Stromal cell of bone marrow (primary cell): ENCODE results near the gene FADS3.
A peak's percentile ranks its signal among the peaks of the same experiment; 100 is the strongest.

Experiments used
- DNase-seq: peaks from one replicate; pipeline ENCODE4 v3.0.0-alpha.2; 2012; ENCODE audit warnings: low read depth

FADS3 gene

GRCh38 chr11:61834278-61835048, 56.9 kb downstream of the FADS3 start:
- DNase-seq: no peak

GRCh38 chr11:61833926-61834277, 57.4 kb downstream of the FADS3 start:
- DNase-seq: no peak

DNA sequence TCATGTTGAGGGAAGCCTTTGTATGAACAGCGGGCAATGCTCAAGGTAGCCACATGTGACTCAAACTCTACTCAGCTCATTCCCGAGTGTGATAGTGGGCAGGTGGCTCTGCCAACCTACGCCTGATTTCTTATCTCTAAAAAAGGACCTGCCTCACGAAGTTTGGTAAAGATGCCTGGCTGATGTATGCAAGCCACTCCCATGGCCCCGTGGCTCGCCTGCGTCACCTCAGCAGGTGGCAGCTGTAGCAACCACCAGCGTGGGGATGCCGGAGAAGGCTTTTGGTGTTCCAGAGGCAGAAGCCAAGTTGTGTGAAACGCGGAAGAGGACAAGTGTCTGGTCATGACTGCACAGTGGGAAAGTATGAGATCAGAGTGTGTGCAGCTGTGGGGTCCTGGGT, 57.9 kb downstream of the FADS3 start:
- no peak for DNase-seq

- DNase-seq: no peak
Observed at GRCh38 chr11:61832754-61833153, 58.6 kb downstream of the FADS3 start.

GRCh38 chr11:61832207-61832606, 59.1 kb downstream of the FADS3 start:
- DNase-seq: no peak

DNA sequence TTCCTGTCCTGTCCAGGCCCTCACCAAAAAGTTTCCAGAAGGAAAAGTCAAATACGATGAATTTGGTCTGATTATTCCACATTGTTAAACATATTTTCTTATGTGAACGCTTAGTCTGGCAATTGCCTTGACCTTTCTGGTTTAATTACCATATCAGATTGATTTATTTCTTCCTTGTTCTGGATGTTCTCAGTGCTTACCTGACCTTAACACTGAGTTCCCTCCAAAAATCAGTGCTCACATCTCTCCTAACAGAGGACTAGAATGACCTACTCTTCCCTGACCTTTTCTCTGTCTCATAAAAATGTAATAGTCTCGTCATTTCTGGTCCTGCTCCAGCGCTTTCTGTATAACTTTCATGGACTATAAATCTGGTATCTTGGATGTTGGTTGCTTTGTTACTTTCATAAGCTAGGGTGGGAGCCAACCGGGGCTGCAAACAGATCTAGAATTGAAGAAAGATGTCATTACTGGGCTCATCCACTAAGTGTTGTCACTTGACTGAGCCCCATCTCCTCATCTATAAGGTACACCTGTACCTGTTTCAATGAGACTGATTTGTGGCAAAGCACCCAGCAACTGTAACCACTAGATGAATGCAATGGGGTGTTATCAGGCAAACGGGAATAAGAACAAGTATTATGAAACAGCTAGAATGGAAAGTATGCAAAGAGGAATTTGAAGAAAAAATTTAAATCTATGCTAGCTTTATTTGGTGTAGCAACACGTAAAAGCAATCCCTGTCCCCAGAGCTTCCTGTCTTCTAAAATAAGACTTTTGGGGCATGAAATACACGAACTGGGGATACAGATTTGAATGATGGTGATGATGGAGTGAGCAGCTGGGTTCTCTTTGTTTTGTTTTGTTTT, 60.9 kb downstream of the FADS3 start:
- no peak for DNase-seq

DNA sequence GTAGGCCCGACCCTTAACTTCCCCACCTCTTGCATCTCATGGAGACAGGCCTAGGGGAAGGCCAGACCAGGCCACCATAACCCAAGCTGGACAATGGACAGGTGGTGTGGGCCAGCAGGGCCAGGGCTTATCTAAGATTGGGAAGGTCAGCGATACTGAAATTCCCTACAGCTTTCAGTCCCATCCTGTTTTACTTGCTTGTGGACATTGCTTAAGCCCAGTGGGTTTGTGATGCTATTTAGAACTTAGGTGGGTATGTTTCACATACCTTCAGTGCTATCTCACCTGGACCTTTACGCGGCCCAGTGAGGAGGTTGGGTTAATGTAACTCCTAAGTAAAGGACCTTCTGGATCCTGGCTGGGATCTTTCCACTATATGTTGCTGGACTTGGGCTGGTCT, 61.5 kb downstream of the FADS3 start:
- no peak for DNase-seq

- no peak for DNase-seq
Observed at GRCh38 chr11:61828629-61829407, 62.5 kb downstream of the FADS3 start.

DNA sequence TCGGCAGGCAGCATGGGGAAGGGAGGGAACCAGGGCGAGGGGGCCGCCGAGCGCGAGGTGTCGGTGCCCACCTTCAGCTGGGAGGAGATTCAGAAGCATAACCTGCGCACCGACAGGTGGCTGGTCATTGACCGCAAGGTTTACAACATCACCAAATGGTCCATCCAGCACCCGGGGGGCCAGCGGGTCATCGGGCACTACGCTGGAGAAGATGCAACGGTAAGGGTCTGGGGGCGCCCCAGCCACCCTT, 63.0 kb downstream of the FADS3 start:
- no peak for DNase-seq

DNA sequence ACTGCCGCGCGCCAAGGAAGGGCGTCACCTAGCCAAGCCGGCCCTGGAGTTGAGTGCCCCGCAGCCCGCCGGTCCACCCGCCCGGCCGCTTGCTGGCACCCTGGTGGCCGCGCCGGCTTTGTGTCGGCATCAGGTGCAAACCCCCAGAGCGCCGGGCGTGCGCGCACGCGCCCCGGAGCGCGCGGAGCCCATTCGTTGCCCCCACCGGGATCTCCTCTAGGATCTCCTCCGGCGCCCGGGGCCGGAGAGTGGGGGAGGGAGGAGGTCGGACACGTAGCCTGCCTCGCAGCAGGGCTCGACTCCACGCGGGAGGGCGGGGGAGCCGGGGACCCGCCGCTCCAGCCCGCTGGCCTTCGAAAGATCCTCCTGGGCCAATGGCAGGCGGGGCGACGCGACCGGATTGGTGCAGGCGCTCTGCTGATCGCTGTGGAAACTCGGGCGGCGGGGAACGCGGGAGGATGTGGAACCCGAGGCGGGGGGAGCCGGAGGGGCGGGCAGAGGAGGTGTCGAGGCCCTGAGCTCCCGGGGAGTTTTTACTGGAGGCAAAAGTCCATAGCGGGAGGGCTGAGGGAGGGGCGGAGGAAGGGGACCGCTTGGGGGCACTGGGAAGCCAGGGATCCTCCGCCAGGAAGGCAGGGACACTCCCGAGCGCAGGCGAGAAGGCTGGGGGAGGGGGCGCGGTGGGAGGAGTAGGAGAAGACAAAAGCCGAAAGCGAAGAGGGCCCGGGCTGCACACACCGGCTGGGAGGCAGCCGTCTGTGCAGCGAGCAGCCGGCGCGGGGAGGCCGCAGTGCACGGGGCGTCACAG, 63.6 kb downstream of the FADS3 start, which contains the start of gene FADS2:
TSS of gene FADS2 (plus strand) at position 730 of the 808 bp plus-strand sequence. CDS start 91 bp downstream, outside the sequence.
- DNase-seq: peak; percentile 71

DNA sequence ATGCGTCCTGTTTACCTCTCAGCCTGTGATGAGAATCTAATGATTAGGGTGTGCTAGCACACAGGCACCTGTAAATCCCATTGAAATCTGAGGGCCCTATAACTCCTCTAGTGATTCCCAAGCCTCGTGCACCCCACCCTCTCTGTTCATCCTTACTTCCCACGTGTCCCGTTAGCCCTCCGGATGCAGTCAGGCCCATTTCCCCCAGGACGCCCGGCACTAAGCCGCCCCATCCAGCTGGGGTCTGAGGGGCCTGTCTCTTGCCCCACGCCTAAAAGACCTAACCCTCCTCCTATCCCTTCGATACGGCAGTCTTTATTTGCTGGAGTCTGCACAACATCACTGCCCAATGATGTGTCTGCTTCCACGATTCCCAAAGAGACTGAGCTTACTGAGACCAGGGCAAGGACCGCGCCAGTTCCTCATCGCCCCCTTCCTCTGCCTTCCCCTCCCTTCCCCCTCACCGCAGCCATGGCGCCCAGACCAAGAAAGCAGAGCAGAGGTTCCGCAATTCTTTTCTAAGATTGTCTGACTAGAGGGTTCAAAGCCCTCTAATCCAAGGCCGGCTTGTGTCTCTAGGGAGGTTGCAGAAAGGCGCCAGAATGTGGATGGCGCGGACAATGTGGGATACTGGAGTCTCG, 64.3 kb downstream of the FADS3 start:
- no peak for DNase-seq
